ENCODE data around the gene KIAA1671. TPM values are rescaled to one million over a fixed set of nuclear protein-coding genes. Genes with fewer than 3 reads are reported as not detected.

The KIAA1671 gene
- total and polyA plus RNA-seq, 2 of the 13 experiments (the other 11 are each of a cell fraction or from before 2014, with no cell fraction given) = 13.5 to 13.6 TPM

- TF ChIP-seq ZNF407 (CRISPR knock-in tag; IDR thresholded peaks at IDR 0.05; ENCODE audit: not compliant biosample characterization) (no peak), STAG1 (CRISPR knock-in tag; IDR thresholded peaks at IDR 0.05) (peak; percentile 87), KLF15 (CRISPR knock-in tag; IDR thresholded peaks at IDR 0.05; ENCODE audit: borderline replicate concordance) (no peak), SMC3 (IDR thresholded peaks at IDR 0.05; ENCODE audit: low read length) (peak; percentile 81), ZNF281 (CRISPR knock-in tag; IDR thresholded peaks at IDR 0.05; ENCODE audit: borderline replicate concordance) (no peak), RBM39 (IDR thresholded peaks at IDR 0.05; ENCODE audit: low read depth, low read length, poor library complexity, severe bottlenecking) (no peak), ZNF558 (CRISPR knock-in tag; IDR thresholded peaks at IDR 0.05; ENCODE audit: borderline replicate concordance) (no peak), ZNF121 (CRISPR knock-in tag; IDR thresholded peaks at IDR 0.05) (peak; percentile 77), TOPORS (CRISPR knock-in tag; IDR thresholded peaks at IDR 0.05) (no peak), ZMYM2 (CRISPR knock-in tag; IDR thresholded peaks at IDR 0.05) (peak; percentile 72; the same call in 1 of the 2 replicates), SIX1 (CRISPR knock-in tag; IDR thresholded peaks at IDR 0.05; ENCODE audit: borderline replicate concordance) (no peak)
- TF ChIP-seq, protein P1, sequence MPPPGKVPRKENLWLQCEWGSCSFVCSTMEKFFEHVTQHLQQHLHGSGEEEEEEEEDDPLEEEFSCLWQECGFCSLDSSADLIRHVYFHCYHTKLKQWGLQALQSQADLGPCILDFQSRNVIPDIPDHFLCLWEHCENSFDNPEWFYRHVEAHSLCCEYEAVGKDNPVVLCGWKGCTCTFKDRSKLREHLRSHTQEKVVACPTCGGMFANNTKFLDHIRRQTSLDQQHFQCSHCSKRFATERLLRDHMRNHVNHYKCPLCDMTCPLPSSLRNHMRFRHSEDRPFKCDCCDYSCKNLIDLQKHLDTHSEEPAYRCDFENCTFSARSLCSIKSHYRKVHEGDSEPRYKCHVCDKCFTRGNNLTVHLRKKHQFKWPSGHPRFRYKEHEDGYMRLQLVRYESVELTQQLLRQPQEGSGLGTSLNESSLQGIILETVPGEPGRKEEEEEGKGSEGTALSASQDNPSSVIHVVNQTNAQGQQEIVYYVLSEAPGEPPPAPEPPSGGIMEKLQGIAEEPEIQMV (CRISPR knock-in tag; IDR thresholded peaks at IDR 0.05; ENCODE audit: low read depth) = peak; percentile 45; the same call in 1 of the 2 replicates
- TF ChIP-seq, protein P2, sequence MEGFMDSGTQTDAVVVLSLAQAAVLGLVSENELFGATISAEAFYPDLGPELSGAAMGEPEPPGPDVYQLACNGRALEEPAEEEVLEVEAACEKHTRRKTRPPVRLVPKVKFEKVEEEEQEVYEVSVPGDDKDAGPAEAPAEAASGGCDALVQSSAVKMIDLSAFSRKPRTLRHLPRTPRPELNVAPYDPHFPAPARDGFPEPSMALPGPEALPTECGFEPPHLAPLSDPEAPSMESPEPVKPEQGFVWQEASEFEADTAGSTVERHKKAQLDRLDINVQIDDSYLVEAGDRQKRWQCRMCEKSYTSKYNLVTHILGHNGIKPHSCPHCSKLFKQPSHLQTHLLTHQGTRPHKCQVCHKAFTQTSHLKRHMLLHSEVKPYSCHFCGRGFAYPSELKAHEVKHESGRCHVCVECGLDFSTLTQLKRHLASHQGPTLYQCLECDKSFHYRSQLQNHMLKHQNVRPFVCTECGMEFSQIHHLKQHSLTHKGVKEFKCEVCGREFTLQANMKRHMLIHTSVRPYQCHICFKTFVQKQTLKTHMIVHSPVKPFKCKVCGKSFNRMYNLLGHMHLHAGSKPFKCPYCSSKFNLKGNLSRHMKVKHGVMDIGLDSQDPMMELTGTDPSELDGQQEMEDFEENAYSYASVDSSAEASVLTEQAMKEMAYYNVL (CRISPR knock-in tag; IDR thresholded peaks at IDR 0.05; ENCODE audit: borderline replicate concordance) = 0 out of 2 replicates have a peak, but pooled peaks have one; percentile 29
These were observed 128.9 kb downstream of the KIAA1671 start (continued) for GRCh38 chr22:25081409-25081824.
